NCI-H460 (cell line): ENCODE data around the gene CHCHD6. TPM values are rescaled to one million over a fixed set of nuclear protein-coding genes. Genes with fewer than 3 reads are reported as not detected.

ENCODE experiments used
- DNase-seq: peaks from one replicate; pipeline ENCODE4 v3.0.0-alpha.2; 2016; ENCODE audit warnings: low read depth; ENCODE audit errors: extremely low read depth
- total RNA-seq: library from RNA; depleted of rRNA; stranded (reverse); fragments of >200 nt; shearing (Covaris generic); gene quantifications from 2 replicates; pipeline ENCODE4 v1.2.3, GENCODE V29; 2014

The CHCHD6 gene
- total RNA-seq, 1 experiment from 2014 or later: 24.2 TPM

GRCh38 chr3:126816986-126817777 is 113.1 kb downstream of the CHCHD6 start:
- no peak for DNase-seq

- no peak for DNase-seq
Measured at GRCh38 chr3:126817781-126818180, 113.7 kb downstream of the CHCHD6 start.

GRCh38 chr3:126818400-126819095 is 114.5 kb downstream of the CHCHD6 start:
- no peak for DNase-seq

GRCh38 chr3:126826693-126827092 is 122.7 kb downstream of the CHCHD6 start:
- no peak for DNase-seq

GRCh38 chr3:126827121-126827520 is 123.1 kb downstream of the CHCHD6 start:
- no peak for DNase-seq

GRCh38 chr3:126828306-126828705 is 124.3 kb downstream of the CHCHD6 start:
- no peak for DNase-seq

- DNase-seq: no peak
Measured at GRCh38 chr3:126832933-126833332, 128.9 kb downstream of the CHCHD6 start.

GRCh38 chr3:126834596-126835471 is 130.8 kb downstream of the CHCHD6 start:
- no peak for DNase-seq

- no peak for DNase-seq
Measured at GRCh38 chr3:126835472-126836219, 131.6 kb downstream of the CHCHD6 start.

GRCh38 chr3:126836220-126836860 is 132.3 kb downstream of the CHCHD6 start:
- no peak for DNase-seq

- DNase-seq: no peak
Measured at GRCh38 chr3:126837773-126838172, 133.7 kb downstream of the CHCHD6 start.

GRCh38 chr3:126845920-126846715 is 142.1 kb downstream of the CHCHD6 start:
- no peak for DNase-seq

- no peak for DNase-seq
Measured at GRCh38 chr3:126847061-126847460, 143.0 kb downstream of the CHCHD6 start.

- DNase-seq: no peak
Measured at GRCh38 chr3:126848991-126849390, 145.0 kb downstream of the CHCHD6 start.

- DNase-seq: no peak
Measured at GRCh38 chr3:126849768-126850167, 145.7 kb downstream of the CHCHD6 start.

GRCh38 chr3:126850370-126851085 is 146.5 kb downstream of the CHCHD6 start:
- DNase-seq: peak; percentile 49

- DNase-seq: no peak
Measured at GRCh38 chr3:126851382-126851781, 147.3 kb downstream of the CHCHD6 start.

GRCh38 chr3:126851934-126852333 is 147.9 kb downstream of the CHCHD6 start:
- DNase-seq: no peak
